ENCODE results near the gene STXBP6.

DNA sequence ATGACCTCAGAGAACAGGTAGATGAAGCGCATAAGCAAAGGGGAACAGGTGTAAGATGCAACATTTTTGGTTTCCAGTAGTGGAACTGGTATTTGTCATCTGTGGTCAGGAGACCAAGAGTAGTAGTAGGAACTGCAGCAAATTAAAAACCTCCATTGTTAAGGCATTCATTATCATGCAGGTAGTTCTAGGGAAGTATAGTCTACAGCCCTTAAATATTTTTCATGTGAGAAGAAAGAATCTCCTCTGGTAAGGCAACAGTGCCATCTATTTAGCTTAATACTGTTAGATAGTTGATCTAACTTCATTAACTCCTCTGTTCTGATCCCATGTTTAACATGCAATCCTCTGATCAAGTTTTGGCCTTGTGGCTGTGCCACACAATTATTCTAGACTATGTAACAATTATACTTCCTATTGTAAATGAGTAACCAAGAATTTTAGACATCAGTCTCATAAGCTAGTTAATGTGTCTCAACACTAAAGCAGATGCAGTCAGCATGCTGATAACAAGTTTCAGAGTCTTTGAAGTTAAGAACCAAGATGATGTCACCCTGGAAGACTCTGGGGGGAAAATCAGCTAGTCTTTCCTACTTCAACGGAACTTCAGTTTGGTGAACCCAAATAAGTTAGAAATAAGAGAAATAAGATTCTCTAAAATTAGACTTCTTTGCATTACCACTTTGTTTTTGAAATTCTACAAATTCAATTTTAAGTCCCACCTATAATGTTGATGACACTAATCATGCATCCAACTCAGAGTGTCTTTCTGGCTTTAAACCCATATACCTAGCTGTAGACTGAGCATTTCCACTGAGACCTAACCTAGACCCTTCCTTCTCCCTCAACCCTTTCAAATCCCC lies 70.9 kb downstream of the STXBP6 start:
- TF ChIP-seq CTCF (IDR thresholded peaks at IDR 0.05 in 4 of 5, conservative IDR thresholded peaks at IDR 0.05 in 1 of 5): no peak
- TF ChIP-seq POLR2A (IDR thresholded peaks at IDR 0.05): no peak
